K562 (cell line): ENCODE data around the gene CEP57. TPM values are rescaled to one million over a fixed set of nuclear protein-coding genes. Genes with fewer than 3 reads are reported as not detected.
A peak's percentile ranks its signal among the peaks of the same experiment; 100 is the strongest.

Source experiments
- ARID3B ChIP-seq: fragments of 250-450 bp; sonication (Bioruptor Pico); IDR thresholded peaks from 2 replicates; pipeline ENCODE4 v1.4.0; 2020; ENCODE audit warnings: borderline replicate concordance
- ARNT ChIP-seq, 2 experiments: fragments of 450-650 bp; IDR thresholded peaks; 2 replicates each; pipeline ENCODE4 v1.6.1; 2016; ENCODE audit warnings: mild to moderate bottlenecking in 1 of 2
- CHCHD3 ChIP-seq: fragments of 250-450 bp; sonication (Bioruptor Pico); IDR thresholded peaks from 2 replicates; pipeline ENCODE4 v2.1.2; 2022; ENCODE audit warnings: mild to moderate bottlenecking
- DNMT1 ChIP-seq: fragments of 450-650 bp; IDR thresholded peaks from 2 replicates; pipeline ENCODE4 v1.6.1; 2016; ENCODE audit warnings: antibody characterized with exemption, mild to moderate bottlenecking
- MAFF ChIP-seq: IDR thresholded peaks from 2 replicates; pipeline ENCODE4 v1.6.1; 2012; ENCODE audit warnings: low read length, improper control_type of control experiment
- PTRF ChIP-seq: fragments of 450-650 bp; IDR thresholded peaks from 2 replicates; pipeline ENCODE4 v1.6.1; 2016; ENCODE audit warnings: mild to moderate bottlenecking, missing genetic modification characterization, missing compliant biosample characterization
- RBBP5 ChIP-seq: fragments of 200-600 bp; sonication (generic); IDR thresholded peaks from 2 replicates; pipeline ENCODE4 v1.6.1; 2012; ENCODE audit warnings: borderline replicate concordance, mild to moderate bottlenecking, low read length, control low read depth, inconsistent platforms; ENCODE audit not compliant: insufficient read depth, poor library complexity, severe bottlenecking
- RBM39 ChIP-seq: fragments of 200-400 bp; formaldehyde crosslinking; optimal IDR thresholded peaks from 2 replicates; pipeline ENCODE3; 2018; ENCODE audit warnings: low read depth, low read length
- SETDB1 ChIP-seq: IDR thresholded peaks from one replicate; pipeline ENCODE4 v1.6.1; 2012; ENCODE audit warnings: low read length, control low read depth, inconsistent platforms
- SIRT6 ChIP-seq: IDR thresholded peaks from one replicate; pipeline ENCODE4 v1.6.1; 2012; ENCODE audit warnings: low read depth, mild to moderate bottlenecking, control low read depth, inconsistent platforms, low read length, moderate library complexity
- SMARCA5 ChIP-seq: fragments of 450-650 bp; IDR thresholded peaks from 2 replicates; pipeline ENCODE4 v1.6.1; 2016
- SMARCE1 ChIP-seq: fragments of 450-650 bp; IDR thresholded peaks from 2 replicates; pipeline ENCODE4 v1.7.1; 2016; ENCODE audit warnings: mild to moderate bottlenecking
- ZBTB2 ChIP-seq: fragments of 450-650 bp; IDR thresholded peaks from 2 replicates; pipeline ENCODE4 v1.6.1; 2016; ENCODE audit warnings: antibody characterized with exemption
- ZBTB34 ChIP-seq: fragments of 250-450 bp; sonication (Bioruptor Pico); IDR thresholded peaks from 2 replicates; pipeline ENCODE4 v1.8.0; 2021; ENCODE audit warnings: mild to moderate bottlenecking, moderate library complexity
- ZHX1 ChIP-seq: fragments of 150-350 bp; conservative IDR thresholded peaks from 2 replicates; pipeline ENCODE4 v1.6.1; 2014; ENCODE audit warnings: low read length
- ZNF174 ChIP-seq: fragments of 250-450 bp; sonication (Bioruptor Pico); IDR thresholded peaks from 2 replicates; pipeline ENCODE4 v1.4.0; 2020; ENCODE audit warnings: mild to moderate bottlenecking
- ZNF445 ChIP-seq: fragments of 250-450 bp; sonication (Bioruptor Pico); IDR thresholded peaks from 2 replicates; pipeline ENCODE4 v1.4.0; 2020; ENCODE audit warnings: low read depth, mild to moderate bottlenecking, moderate library complexity
- polyA plus RNA-seq, 8 experiments: library from polyadenylated mRNA; depleted of rRNA in 4 of 8; stranded (reverse) in 5 of 8; unstranded in 3 of 8; fragments of >200 nt; fragmentation: Nextera tagmentation in 2 of 8; fragmentation: Illumina TruSeq in 1 of 8; extraction: Ambion mirVana in 2 of 8; extraction: Trizol in 1 of 8; gene quantifications; 2 replicates each; pipeline versions ENCODE4 v1.2.1 to v1.2.3, GENCODE V29; 2011 to 2014; ENCODE audit warnings: inconsistent platforms in 1 of 8, missing spikeins in 1 of 8
- total RNA-seq, 7 experiments: library from RNA; depleted of rRNA in 6 of 7; stranded (reverse); fragments of >200 nt in 6 of 7; fragmentation: Illumina TruSeq in 2 of 7; extraction: Trizol in 2 of 7; gene quantifications; 2 replicates each; pipeline versions ENCODE4 v1.2.1 to v1.2.3, GENCODE V29; 2011 to 2021; ENCODE audit warnings: low replicate concordance in 1 of 7

CEP57 gene
- total and polyA plus RNA-seq, 9 of the 15 experiments (the other 6 are each of a cell fraction or from before 2014, with no cell fraction given), result 25.1 to 88.1 (median 65.2) TPM

GRCh38 chr11:95790123-95790932 is at the start of gene CEP57 (continued):
- TF ChIP-seq ZBTB34 (CRISPR knock-in tag), result no peak
- TF ChIP-seq PTRF (tag), result no peak
- TF ChIP-seq CHCHD3 (CRISPR knock-in tag), result no peak
- TF ChIP-seq RBBP5, result peak; percentile 69
- 0 out of 2 replicates have a peak, but pooled peaks have one; percentile 17 for TF ChIP-seq DNMT1
- TF ChIP-seq ARNT (IDR thresholded peaks at IDR 0.05), result peak; percentile 16 to 68; a peak in 1 of 4 replicates
- no peak for TF ChIP-seq ZHX1
- TF ChIP-seq ZNF174 (CRISPR knock-in tag), result no peak
- TF ChIP-seq ZBTB2, result no peak
- 0 out of 2 replicates have a peak, but pooled peaks have one; percentile 26 for TF ChIP-seq ARID3B (CRISPR knock-in tag)
- no peak for TF ChIP-seq SMARCA5
- TF ChIP-seq ZNF445 (CRISPR knock-in tag), result no peak
- peak; percentile 80 for TF ChIP-seq SIRT6
- no peak for TF ChIP-seq RBM39
- TF ChIP-seq SETDB1, result no peak
- peak; percentile 41; the same call in 1 of the 2 replicates for TF ChIP-seq SMARCE1
- no peak for TF ChIP-seq MAFF
